Panc1 (cell line): Measurements from ENCODE around the gene GRIFIN. TPM values are rescaled to one million over a fixed set of nuclear protein-coding genes. Genes with fewer than 3 reads are reported as not detected.

Source experiments
- ATAC-seq: fragments of 200-7000 bp; cut with Tn5 transposase; 2 replicates; pipeline ENCODE4 v1.9.1; 2020; ENCODE audit warnings: mild to moderate bottlenecking, moderate library complexity
- BruUV-seq: library from RNA; stranded (reverse); fragments of 400-500 nt; replicated peaks from 2 replicates; lab custom pipeline; 2021; lab: Mats Ljungman, UMichigan
- CTCF ChIA-PET: fragments of 300-600 bp; sonication (Branson Sonifier 250); formaldehyde crosslinking; loops from one replicate; lab custom pipeline; 2022; ENCODE audit warnings: antibody characterized with exemption; lab: Charles Lee
- POLR2A ChIA-PET: fragments of 300-600 bp; sonication (Branson Sonifier 250); formaldehyde crosslinking; loops from one replicate; lab custom pipeline; 2022; ENCODE audit warnings: antibody characterized with exemption; lab: Charles Lee
- DNase-seq: peaks from one replicate; pipeline ENCODE4 v3.0.0-alpha.2; 2010; ENCODE audit warnings: low read depth, low spot score
- H3K27ac ChIP-seq: 2 replicates; pipeline ENCODE4 v1.5.1; 2011; ENCODE audit warnings: mild to moderate bottlenecking, low read length, inconsistent platforms
- H3K27me3 ChIP-seq: fragments of 200-500 bp; sonication (Bioruptor generic); 2 replicates; pipeline ENCODE4 v1.6.0; 2014; ENCODE audit warnings: low read length, inconsistent platforms; ENCODE audit not compliant: control insufficient read depth, insufficient read depth
- H3K36me3 ChIP-seq: fragments of 200-500 bp; sonication (Bioruptor generic); 2 replicates; pipeline ENCODE4 v1.5.1; 2014; ENCODE audit warnings: inconsistent platforms, mild to moderate bottlenecking, low read length, moderate library complexity; ENCODE audit not compliant: control insufficient read depth, insufficient read depth
- H3K4me1 ChIP-seq: 2 replicates; pipeline ENCODE4 v1.5.1; 2011; ENCODE audit warnings: inconsistent platforms, mild to moderate bottlenecking, low read length, moderate library complexity; ENCODE audit not compliant: control insufficient read depth, insufficient read depth
- H3K4me3 ChIP-seq, 2 experiments: 2 replicates each; pipeline ENCODE4 v1.5.1; 2011 to 2012; ENCODE audit warnings: low read depth in 2 of 2, low read length in 2 of 2, mild to moderate bottlenecking in 2 of 2, inconsistent platforms in 1 of 2, moderate library complexity in 1 of 2
- H3K9me3 ChIP-seq: fragments of 200-500 bp; sonication (Bioruptor generic); 2 replicates; pipeline ENCODE4 v1.5.1; 2014; ENCODE audit warnings: low read depth, mild to moderate bottlenecking, inconsistent platforms, low read length, moderate library complexity; ENCODE audit not compliant: control insufficient read depth, insufficient read depth
- POLR2AphosphoS5 ChIP-seq: IDR thresholded peaks from 2 replicates; pipeline ENCODE4 v1.6.1; 2012; ENCODE audit warnings: mild to moderate bottlenecking, low read depth, low read length, moderate library complexity
- SIN3A ChIP-seq: IDR thresholded peaks from 2 replicates; pipeline ENCODE4 v1.6.1; 2012; ENCODE audit warnings: low read depth, mild to moderate bottlenecking, low read length, moderate library complexity, borderline replicate concordance; ENCODE audit not compliant: insufficient read depth
- TCF7L2 ChIP-seq: IDR thresholded peaks from 2 replicates; pipeline ENCODE4 v1.6.1; 2011; ENCODE audit warnings: mild to moderate bottlenecking, low read depth, low read length, inconsistent platforms
- in situ Hi-C: cut with HindIII; loops from 2 replicates; pipeline ENCODE4 v1.10.0; 2016; ENCODE audit warnings: low sequenced_read_pairs, low pct_unique_long_range_greater_than_20kb
- intact Hi-C: fragments of 100-400 bp; cut with micrococcal nuclease; formaldehyde crosslinking; loops from one replicate; pipeline ENCODE4 v1.10.0; 2022; ENCODE audit not compliant: unreplicated experiment
- total RNA-seq: library from RNA; stranded (reverse); gene quantifications from one replicate; pipeline ENCODE4 v1.2.1, GENCODE V29; 2021; ENCODE audit not compliant: unreplicated experiment
- TF ChIP-seq, protein P1 (sequence below), 2 experiments: IDR thresholded peaks; 2 replicates each; pipeline ENCODE4 v1.6.1; 2011 to 2012; ENCODE audit warnings: low read depth in 2 of 2, control low read depth in 1 of 2, low read length in 1 of 2, mild to moderate bottlenecking in 1 of 2, moderate library complexity in 1 of 2; ENCODE audit not compliant: insufficient read depth in 1 of 2
- TF ChIP-seq, protein P2 (sequence below): fragments of 450-650 bp; IDR thresholded peaks from 2 replicates; pipeline ENCODE4 v1.5.1; 2017; ENCODE audit warnings: mild to moderate bottlenecking

Gene GRIFIN
- total RNA-seq, 1 experiment from 2014 or later, result not detected

DNA sequence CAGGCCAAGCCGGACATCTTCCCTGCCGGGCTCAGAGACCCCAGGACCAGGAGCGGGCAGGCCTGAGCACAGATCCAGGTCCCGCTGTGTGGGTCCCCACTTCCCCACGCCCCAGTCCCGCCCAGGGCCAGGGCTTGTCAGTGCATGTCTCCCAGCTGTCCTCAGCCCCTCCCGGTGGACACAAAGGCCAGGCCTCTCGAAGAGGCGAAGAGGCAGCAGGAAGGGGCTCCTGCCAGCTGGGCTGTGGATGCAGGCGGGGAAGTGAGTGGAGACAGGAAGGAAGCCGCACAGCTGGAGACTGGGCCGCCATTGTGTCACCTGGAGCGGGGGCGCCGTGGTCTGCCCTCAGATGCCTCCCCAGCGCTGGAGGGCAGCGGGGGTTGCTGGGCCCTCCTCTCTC, 4.8 kb downstream of the GRIFIN start:
- Histone ChIP-seq H3K27ac (no peak overlapping the region), H3K4me1 (peaks cover 7% of the 10 kb centered on the region; the same call in 1 of the 2 replicates), H3K9me3 (no peaks in the 10 kb centered on the region), H3K27me3 (no peaks in the 10 kb centered on the region), H3K36me3 (no peaks in the 10 kb centered on the region), H3K4me3 (no peak overlapping the region)
- no peak for DNase-seq
- TF ChIP-seq, protein P1, sequence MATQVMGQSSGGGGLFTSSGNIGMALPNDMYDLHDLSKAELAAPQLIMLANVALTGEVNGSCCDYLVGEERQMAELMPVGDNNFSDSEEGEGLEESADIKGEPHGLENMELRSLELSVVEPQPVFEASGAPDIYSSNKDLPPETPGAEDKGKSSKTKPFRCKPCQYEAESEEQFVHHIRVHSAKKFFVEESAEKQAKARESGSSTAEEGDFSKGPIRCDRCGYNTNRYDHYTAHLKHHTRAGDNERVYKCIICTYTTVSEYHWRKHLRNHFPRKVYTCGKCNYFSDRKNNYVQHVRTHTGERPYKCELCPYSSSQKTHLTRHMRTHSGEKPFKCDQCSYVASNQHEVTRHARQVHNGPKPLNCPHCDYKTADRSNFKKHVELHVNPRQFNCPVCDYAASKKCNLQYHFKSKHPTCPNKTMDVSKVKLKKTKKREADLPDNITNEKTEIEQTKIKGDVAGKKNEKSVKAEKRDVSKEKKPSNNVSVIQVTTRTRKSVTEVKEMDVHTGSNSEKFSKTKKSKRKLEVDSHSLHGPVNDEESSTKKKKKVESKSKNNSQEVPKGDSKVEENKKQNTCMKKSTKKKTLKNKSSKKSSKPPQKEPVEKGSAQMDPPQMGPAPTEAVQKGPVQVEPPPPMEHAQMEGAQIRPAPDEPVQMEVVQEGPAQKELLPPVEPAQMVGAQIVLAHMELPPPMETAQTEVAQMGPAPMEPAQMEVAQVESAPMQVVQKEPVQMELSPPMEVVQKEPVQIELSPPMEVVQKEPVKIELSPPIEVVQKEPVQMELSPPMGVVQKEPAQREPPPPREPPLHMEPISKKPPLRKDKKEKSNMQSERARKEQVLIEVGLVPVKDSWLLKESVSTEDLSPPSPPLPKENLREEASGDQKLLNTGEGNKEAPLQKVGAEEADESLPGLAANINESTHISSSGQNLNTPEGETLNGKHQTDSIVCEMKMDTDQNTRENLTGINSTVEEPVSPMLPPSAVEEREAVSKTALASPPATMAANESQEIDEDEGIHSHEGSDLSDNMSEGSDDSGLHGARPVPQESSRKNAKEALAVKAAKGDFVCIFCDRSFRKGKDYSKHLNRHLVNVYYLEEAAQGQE (IDR thresholded peaks at IDR 0.05; ENCODE audit: insufficient read depth in 1 of 2, low read depth in 2 of 2, low read length in 1 of 2), result no peak
- TF ChIP-seq POLR2AphosphoS5 (no peak), TCF7L2 (no peak), SIN3A (no peak)
- TF ChIP-seq, protein P2, sequence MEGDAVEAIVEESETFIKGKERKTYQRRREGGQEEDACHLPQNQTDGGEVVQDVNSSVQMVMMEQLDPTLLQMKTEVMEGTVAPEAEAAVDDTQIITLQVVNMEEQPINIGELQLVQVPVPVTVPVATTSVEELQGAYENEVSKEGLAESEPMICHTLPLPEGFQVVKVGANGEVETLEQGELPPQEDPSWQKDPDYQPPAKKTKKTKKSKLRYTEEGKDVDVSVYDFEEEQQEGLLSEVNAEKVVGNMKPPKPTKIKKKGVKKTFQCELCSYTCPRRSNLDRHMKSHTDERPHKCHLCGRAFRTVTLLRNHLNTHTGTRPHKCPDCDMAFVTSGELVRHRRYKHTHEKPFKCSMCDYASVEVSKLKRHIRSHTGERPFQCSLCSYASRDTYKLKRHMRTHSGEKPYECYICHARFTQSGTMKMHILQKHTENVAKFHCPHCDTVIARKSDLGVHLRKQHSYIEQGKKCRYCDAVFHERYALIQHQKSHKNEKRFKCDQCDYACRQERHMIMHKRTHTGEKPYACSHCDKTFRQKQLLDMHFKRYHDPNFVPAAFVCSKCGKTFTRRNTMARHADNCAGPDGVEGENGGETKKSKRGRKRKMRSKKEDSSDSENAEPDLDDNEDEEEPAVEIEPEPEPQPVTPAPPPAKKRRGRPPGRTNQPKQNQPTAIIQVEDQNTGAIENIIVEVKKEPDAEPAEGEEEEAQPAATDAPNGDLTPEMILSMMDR, result no peak
- no TSS peak for BruUV-seq
- intact Hi-C loops, result no loop called here
- ChIA-PET CTCF (no interaction called here), POLR2A (interaction anchor here (0.5 kb wide), 1 partner anchor 41 kb away, joined by 4 read pairs; no protein-coding TSS in a partner anchor)
- peak; percentile 7 for ATAC-seq
- in situ Hi-C loops, result no loop called here

DNA sequence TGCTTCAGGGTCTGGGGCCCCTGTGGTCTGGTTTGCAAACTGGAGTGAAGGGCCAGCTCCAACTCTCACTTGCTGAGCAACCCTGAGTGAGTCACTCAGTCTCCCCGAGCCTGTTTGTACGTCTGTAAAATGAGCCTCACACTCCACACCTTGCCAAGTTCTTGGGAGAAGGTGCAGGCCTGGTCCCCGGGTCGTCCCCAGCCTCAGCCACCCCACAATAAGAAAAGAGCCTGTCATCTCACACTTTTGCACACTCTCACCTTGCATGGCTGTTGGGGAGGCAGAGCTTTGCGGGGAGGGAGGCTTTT, 5.2 kb downstream of the GRIFIN start:
- H3K9me3 ChIP-seq, result no peaks in the 10 kb centered on the region
- in situ Hi-C loops, result no loop called here
- intact Hi-C loops, result no loop called here
- H3K4me1 ChIP-seq, result peaks cover 7% of the 10 kb centered on the region; the same call in 1 of the 2 replicates
- POLR2A ChIA-PET, result interaction anchor here (0.5 kb wide), 1 partner anchor 41 kb away, joined by 4 read pairs; no protein-coding TSS in a partner anchor
- TF ChIP-seq TCF7L2 (no peak), SIN3A (no peak), POLR2AphosphoS5 (no peak)
- TF ChIP-seq, protein P1 (IDR thresholded peaks at IDR 0.05; ENCODE audit: insufficient read depth in 1 of 2, low read depth in 2 of 2, low read length in 1 of 2), result no peak
- TF ChIP-seq, protein P2, result no peak
- no peak overlapping the region for H3K27ac ChIP-seq
- no peaks in the 10 kb centered on the region for H3K27me3 ChIP-seq
- H3K4me3 ChIP-seq, result no peak overlapping the region
- no TSS peak for BruUV-seq
- ATAC-seq (peak; percentile 57), DNase-seq (no peak)
- CTCF ChIA-PET, result interaction anchor here (1.2 to 3.0 kb wide), 2 partner anchors 20 to 52 kb away, joined by 3 to 52 read pairs; no protein-coding TSS in a partner anchor
- H3K36me3 ChIP-seq, result no peaks in the 10 kb centered on the region
